ENCODE measurements around the gene RDH16. TPM values are rescaled to one million over a fixed set of nuclear protein-coding genes. Genes with fewer than 3 reads are reported as not detected.

Gene RDH16
- total RNA-seq, 4 donors from 2014 or later = 0.38 to 4.5 (median 2.1) TPM

- Histone ChIP-seq H3K36me3 (peaks cover 7 to 66% (median 12%) of the 10 kb centered on the region in 3 donors), H3K27ac (no peak overlapping the region), H3K9me3 (no peaks in the 10 kb centered on the region), H3K4me3 (no peak overlapping the region), H3K4me1 (peaks cover 0 to 29% (median 7%) of the 10 kb centered on the region in 3 donors), H3K27me3 (no peaks in the 10 kb centered on the region)
- TF ChIP-seq POLR2A (IDR thresholded peaks at IDR 0.05) (no peak), CTCF (IDR thresholded peaks at IDR 0.05) (no peak)
- intact Hi-C loops (cut with DNase I) = no loop called here
- DNase-seq = no peak
- WGBS, 2 donors = 82 to 95% methylated on average over 4 to 6 of the region's 6 CpGs
Observed at GRCh38 chr12:56998316-56998715, 40.9 kb upstream of the RDH16 start.

- intact Hi-C loops (cut with DNase I) = no loop called here
- no peak for DNase-seq
- Histone ChIP-seq H3K36me3 (peaks cover 0 to 53% (median 0%) of the 10 kb centered on the region in 3 donors), H3K27me3 (no peaks in the 10 kb centered on the region), H3K4me1 (peaks cover 0 to 26% (median 7%) of the 10 kb centered on the region in 3 donors), H3K4me3 (no peak overlapping the region), H3K27ac (no peak overlapping the region), H3K9me3 (no peaks in the 10 kb centered on the region)
- TF ChIP-seq CTCF (IDR thresholded peaks at IDR 0.05) (no peak), POLR2A (IDR thresholded peaks at IDR 0.05) (no peak)
- 67 to 69% methylated on average over 7 to 8 of the region's 12 CpGs for WGBS, 2 donors
Observed at GRCh38 chr12:56996793-56997545, 39.6 kb upstream of the RDH16 start.

GRCh38 chr12:56995930-56996496 lies 38.6 kb upstream of the RDH16 start:
- H3K4me3 ChIP-seq = no peak overlapping the region
- peaks cover 7 to 26% (median 10%) of the 10 kb centered on the region in 3 donors for H3K4me1 ChIP-seq
- no peaks in the 10 kb centered on the region for H3K9me3 ChIP-seq
- peak overlapping the region in 1 of 4 donors; percentile 6 for H3K27ac ChIP-seq
- H3K27me3 ChIP-seq = no peaks in the 10 kb centered on the region
- intact Hi-C loops (cut with DNase I) = no loop called here
- WGBS, 2 donors = 86 to 97% methylated on average over 10 to 11 of the region's 11 CpGs
- H3K36me3 ChIP-seq = peaks cover 0 to 45% (median 0%) of the 10 kb centered on the region in 3 donors
- no peak for TF ChIP-seq CTCF (IDR thresholded peaks at IDR 0.05)
- TF ChIP-seq POLR2A (IDR thresholded peaks at IDR 0.05) = no peak
- DNase-seq = no peak

- intact Hi-C loops (cut with DNase I) = no loop called here
- 91 to 94% methylated on average over 15 to 25 of the region's 26 CpGs for WGBS, 2 donors
- TF ChIP-seq CTCF (IDR thresholded peaks at IDR 0.05) (no peak), POLR2A (IDR thresholded peaks at IDR 0.05) (no peak)
- H3K27ac ChIP-seq = peak overlapping the region in 1 of 4 donors; percentile 6
- no peak for DNase-seq
- H3K27me3 ChIP-seq = no peaks in the 10 kb centered on the region
- H3K4me3 ChIP-seq = no peak overlapping the region
- H3K9me3 ChIP-seq = no peaks in the 10 kb centered on the region
- peaks cover 13 to 29% (median 17%) of the 10 kb centered on the region in 3 donors for H3K4me1 ChIP-seq
- peaks cover 0 to 38% (median 0%) of the 10 kb centered on the region in 3 donors for H3K36me3 ChIP-seq
Observed at GRCh38 chr12:56995201-56995929, 38.0 kb upstream of the RDH16 start.

Measured in esophagus squamous epithelium (tissue), 5 donors.